Heart left ventricle (tissue), 13 donors: ENCODE data around the gene RHOJ.

Experiments used
- POLR2A ChIP-seq, 2 donors: fragments of 450-650 bp; IDR thresholded peaks; one replicate each; pipeline ENCODE4 v1.6.1; 2017; ENCODE audit warnings: antibody characterized with exemption in 2 of 2, mild to moderate bottlenecking in 2 of 2, moderate library complexity in 2 of 2
- TF ChIP-seq, protein P1 (sequence below), 12 donors: fragments of 200-600 bp; sonication (generic) in 4 of 12; IDR thresholded peaks; one replicate each; pipeline versions ENCODE4 v1.5.0 to v1.8.0; 2018 to 2022; ENCODE audit warnings: antibody characterized with exemption in 12 of 12, mild to moderate bottlenecking in 5 of 12
- donor health status: ischemic (EF 13 %, LVEDD 7.1; RV severe dilation, severe dysfunction).
- donor health status: DM: no; HTN: yes; CAD: no.
- donor health status: DM: no; HTN: no; CAD: no.
- donor health status: ischemic (EF 25% LVEDD 6.9; RV normal size, moderate dysfunction).
- donor health status: ischemic (EF 25% LVEDD 5.7; RV mildly dilated, moderate dysfunction).
- donor health status: ischemic (EF 35%, LVEDD 5.7; RV mildly dilated, moderate dysfunction).
- donor health status: nonischemic (EF 11% LVEDD 7.7; RV severe dilation, severe dysfunction).
- donor health status: DM: yes; HTN: yes; CAD: no.
- donor health status: PGD.
- donor health status: ischemic (EF 29% LVEDD 5.4; RV normal size, mild dysfunction).
- donor health status: nonischemic (EF 23%, LVEDD 6.1; RV moderate dilation, normal function).

DNA sequence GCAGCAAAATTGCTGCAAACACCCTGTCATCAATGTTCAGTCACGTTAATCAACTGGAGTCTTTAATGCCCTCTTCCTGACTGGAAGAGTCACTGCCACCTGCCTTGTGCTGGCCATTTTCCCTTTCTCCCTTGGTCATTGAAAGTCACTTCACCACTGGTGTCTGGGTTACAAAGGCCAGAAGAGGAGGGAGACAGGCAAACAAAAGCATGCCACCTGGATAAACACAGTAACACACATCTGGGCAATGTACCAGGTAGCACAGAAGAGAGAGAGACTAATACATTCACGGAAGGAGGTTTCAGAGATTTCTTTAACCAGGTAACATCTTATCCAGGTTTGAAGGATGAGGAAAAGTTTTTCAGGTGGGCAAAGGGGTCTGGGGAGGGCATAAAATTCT, 81.8 kb downstream of the RHOJ start:
- TF ChIP-seq, protein P1, sequence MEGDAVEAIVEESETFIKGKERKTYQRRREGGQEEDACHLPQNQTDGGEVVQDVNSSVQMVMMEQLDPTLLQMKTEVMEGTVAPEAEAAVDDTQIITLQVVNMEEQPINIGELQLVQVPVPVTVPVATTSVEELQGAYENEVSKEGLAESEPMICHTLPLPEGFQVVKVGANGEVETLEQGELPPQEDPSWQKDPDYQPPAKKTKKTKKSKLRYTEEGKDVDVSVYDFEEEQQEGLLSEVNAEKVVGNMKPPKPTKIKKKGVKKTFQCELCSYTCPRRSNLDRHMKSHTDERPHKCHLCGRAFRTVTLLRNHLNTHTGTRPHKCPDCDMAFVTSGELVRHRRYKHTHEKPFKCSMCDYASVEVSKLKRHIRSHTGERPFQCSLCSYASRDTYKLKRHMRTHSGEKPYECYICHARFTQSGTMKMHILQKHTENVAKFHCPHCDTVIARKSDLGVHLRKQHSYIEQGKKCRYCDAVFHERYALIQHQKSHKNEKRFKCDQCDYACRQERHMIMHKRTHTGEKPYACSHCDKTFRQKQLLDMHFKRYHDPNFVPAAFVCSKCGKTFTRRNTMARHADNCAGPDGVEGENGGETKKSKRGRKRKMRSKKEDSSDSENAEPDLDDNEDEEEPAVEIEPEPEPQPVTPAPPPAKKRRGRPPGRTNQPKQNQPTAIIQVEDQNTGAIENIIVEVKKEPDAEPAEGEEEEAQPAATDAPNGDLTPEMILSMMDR (IDR thresholded peaks at IDR 0.05): no peak
- no peak for TF ChIP-seq POLR2A (IDR thresholded peaks at IDR 0.05)
